Ovary (tissue), 9 donors: ENCODE results near the gene CD8B. TPM values are rescaled to one million over a fixed set of nuclear protein-coding genes. Genes with fewer than 3 reads are reported as not detected.

Source experiments
- DNase-seq, 5 donors: peaks; one replicate each; pipeline ENCODE4 v3.0.0-alpha.2; 2019 to 2020
- H3K27ac ChIP-seq, 2 donors: fragments of 200-600 bp; one replicate each; pipeline versions ENCODE4 v1.5.1 to v1.8.0; 2019 to 2022
- H3K27me3 ChIP-seq: fragments of 200-600 bp; one replicate; pipeline ENCODE4 v1.8.0; 2022
- H3K36me3 ChIP-seq: fragments of 200-600 bp; sonication (generic); one replicate; pipeline ENCODE4 v1.5.1; 2019
- H3K4me1 ChIP-seq: one replicate; pipeline ENCODE4 v1.8.1; 2013; ENCODE audit warnings: mild to moderate bottlenecking, moderate library complexity; ENCODE audit not compliant: insufficient read depth
- H3K4me3 ChIP-seq: fragments of 200-600 bp; sonication (generic); one replicate; pipeline ENCODE4 v1.5.1; 2017
- H3K9me3 ChIP-seq, 2 donors: fragments of 200-600 bp in 1 of 2; sonication (generic) in 1 of 2; one replicate each; pipeline versions ENCODE4 v1.5.1 to v1.8.1; 2013 to 2019; ENCODE audit warnings: mild to moderate bottlenecking in 1 of 2, moderate library complexity in 1 of 2
- EP300 ChIP-seq: sonication (generic); formaldehyde crosslinking; IDR thresholded peaks from one replicate; pipeline ENCODE4 v1.6.1; 2017; ENCODE audit warnings: antibody characterized with exemption
- POLR2A ChIP-seq: fragments of 450-650 bp; IDR thresholded peaks from one replicate; pipeline ENCODE4 v1.6.1; 2017; ENCODE audit warnings: antibody characterized with exemption, mild to moderate bottlenecking, moderate library complexity
- WGBS, 3 donors: extraction: QIAGEN DNeasy Blood & Tissue Kit in 1 of 3; methylation state at CpG; one replicate each; pipeline versions ENCODE4 v1.1.5 to v1.1.7; 2013 to 2017; 5-methylcytosine and 5-hydroxymethylcytosine counted together
- intact Hi-C, 4 donors: fragments of 100-400 bp; cut with DNase I; formaldehyde crosslinking; loops; one replicate each; pipeline versions ENCODE4 v1.11.0 to v1.15.1; 2022 to 2023
- polyA plus RNA-seq, 2 donors: library from polyadenylated mRNA; stranded (reverse); fragments of 200-250 nt in 1 of 2; fragments of 350-450 nt in 1 of 2; fragmentation: Illumina TruSeq in 1 of 2; extraction: RNeasy Lipid Tissue Mini Kit (QIAGEN cat#74804) in 1 of 2; gene quantifications; one replicate each; pipeline ENCODE4 v1.2.3, GENCODE V29; 2013 to 2014
- total RNA-seq, 7 donors: library from RNA; depleted of rRNA in 2 of 7; stranded (reverse); fragments of >200 nt in 2 of 7; fragmentation: NEBNext Ultra II Directional in 3 of 7; extraction: Animal tissue kit (Norgen Biotek cat#: 25700) in 3 of 7; gene quantifications; one replicate each; pipeline versions ENCODE4 v1.1.0 to v1.2.4, GENCODE V29; 2016 to 2023
- TF ChIP-seq, protein P1 (sequence below), 3 donors: fragments of 450-650 bp in 2 of 3; fragments of 200-600 bp in 1 of 3; IDR thresholded peaks; one replicate each; pipeline versions ENCODE4 v1.5.1 to v1.8.0; 2016 to 2022; ENCODE audit warnings: antibody characterized with exemption in 3 of 3, mild to moderate bottlenecking in 1 of 3
- donor health status: DM: no; HTN: no; CAD: no; lungs with moderate emphysema.
- donor health status: DM: no; HTN: no; CAD: no.
- donor health status: Bipolar disorder and iron deficiency.
- donor health status: DM: yes; HTN: yes; CAD: no.
- donor health status: DM: no; HTN: no; CAD: no.
- donor health status: DM: yes; HTN: yes; CAD: no.

CD8B gene
- total and polyA plus RNA-seq, 9 donors, result 0.22 to 3.2 (median 0.50) TPM; not detected in 1

DNA sequence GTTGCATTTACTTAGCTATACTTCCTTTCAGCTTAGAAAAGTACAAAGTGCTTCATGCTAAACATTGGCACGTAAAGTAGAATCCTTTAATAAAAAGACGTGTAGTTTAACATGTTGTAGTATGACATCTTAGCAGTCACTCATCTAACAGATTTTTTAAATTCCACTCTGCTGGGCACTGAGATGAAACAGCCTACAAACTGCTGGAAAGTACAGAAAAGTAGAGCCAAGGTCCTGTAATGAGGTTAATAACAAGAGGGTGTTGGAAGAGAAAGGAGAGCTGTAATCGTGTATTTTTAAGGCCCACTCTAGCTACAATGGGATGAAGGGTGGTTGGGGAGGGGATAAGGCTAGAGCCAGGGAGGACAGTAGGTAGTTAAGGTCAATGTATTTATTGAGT lies 81.7 kb downstream of the CD8B start:
- Histone ChIP-seq H3K27ac (no peak overlapping the region), H3K27me3 (no peaks in the 10 kb centered on the region), H3K4me3 (no peak overlapping the region), H3K4me1 (no peaks in the 10 kb centered on the region), H3K9me3 (no peaks in the 10 kb centered on the region), H3K36me3 (no peaks in the 10 kb centered on the region)
- no peak for DNase-seq
- TF ChIP-seq EP300, result no peak
- TF ChIP-seq, protein P1, sequence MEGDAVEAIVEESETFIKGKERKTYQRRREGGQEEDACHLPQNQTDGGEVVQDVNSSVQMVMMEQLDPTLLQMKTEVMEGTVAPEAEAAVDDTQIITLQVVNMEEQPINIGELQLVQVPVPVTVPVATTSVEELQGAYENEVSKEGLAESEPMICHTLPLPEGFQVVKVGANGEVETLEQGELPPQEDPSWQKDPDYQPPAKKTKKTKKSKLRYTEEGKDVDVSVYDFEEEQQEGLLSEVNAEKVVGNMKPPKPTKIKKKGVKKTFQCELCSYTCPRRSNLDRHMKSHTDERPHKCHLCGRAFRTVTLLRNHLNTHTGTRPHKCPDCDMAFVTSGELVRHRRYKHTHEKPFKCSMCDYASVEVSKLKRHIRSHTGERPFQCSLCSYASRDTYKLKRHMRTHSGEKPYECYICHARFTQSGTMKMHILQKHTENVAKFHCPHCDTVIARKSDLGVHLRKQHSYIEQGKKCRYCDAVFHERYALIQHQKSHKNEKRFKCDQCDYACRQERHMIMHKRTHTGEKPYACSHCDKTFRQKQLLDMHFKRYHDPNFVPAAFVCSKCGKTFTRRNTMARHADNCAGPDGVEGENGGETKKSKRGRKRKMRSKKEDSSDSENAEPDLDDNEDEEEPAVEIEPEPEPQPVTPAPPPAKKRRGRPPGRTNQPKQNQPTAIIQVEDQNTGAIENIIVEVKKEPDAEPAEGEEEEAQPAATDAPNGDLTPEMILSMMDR (IDR thresholded peaks at IDR 0.05), result no peak
- no peak for TF ChIP-seq POLR2A
- 55 to 64% (median 60%) methylated on average over 3 of the region's 3 CpGs for WGBS, 3 donors
- intact Hi-C loops, result no loop called here

- Histone ChIP-seq H3K4me3 (no peak overlapping the region), H3K36me3 (no peaks in the 10 kb centered on the region), H3K4me1 (no peaks in the 10 kb centered on the region), H3K9me3 (no peaks in the 10 kb centered on the region), H3K27ac (no peak overlapping the region), H3K27me3 (no peaks in the 10 kb centered on the region)
- no peak for TF ChIP-seq POLR2A
- no peak for TF ChIP-seq EP300
- TF ChIP-seq, protein P1 (IDR thresholded peaks at IDR 0.05), result no peak
- intact Hi-C loops, result no loop called here
- whole genome bisulfite sequencing, 3 donors, result 15 to 26% (median 21%) methylated on average over 2 of the region's 2 CpGs
- DNase-seq, result no peak
These were observed 82.7 kb downstream of the CD8B start for GRCh38 chr2:86778957-86779356.

- Histone ChIP-seq H3K4me3 (no peak overlapping the region), H3K9me3 (no peaks in the 10 kb centered on the region), H3K27me3 (no peaks in the 10 kb centered on the region), H3K36me3 (no peaks in the 10 kb centered on the region), H3K27ac (no peak overlapping the region), H3K4me1 (no peaks in the 10 kb centered on the region)
- intact Hi-C loops, result no loop called here
- TF ChIP-seq POLR2A (no peak), EP300 (no peak)
- TF ChIP-seq, protein P1 (IDR thresholded peaks at IDR 0.05), result no peak
- 93 to 94% (median 94%) methylated on average over 7 of the region's 7 CpGs for WGBS, 3 donors
- no peak for DNase-seq
These were observed 85.2 kb downstream of the CD8B start for GRCh38 chr2:86776532-86776931.

- Histone ChIP-seq H3K36me3 (no peaks in the 10 kb centered on the region), H3K27me3 (no peaks in the 10 kb centered on the region), H3K4me3 (no peak overlapping the region), H3K4me1 (no peaks in the 10 kb centered on the region), H3K27ac (no peak overlapping the region), H3K9me3 (no peaks in the 10 kb centered on the region)
- intact Hi-C loops, result no loop called here
- TF ChIP-seq POLR2A (no peak), EP300 (no peak)
- TF ChIP-seq, protein P1 (IDR thresholded peaks at IDR 0.05), result no peak
- 49 to 51% (median 50%) methylated on average over 4 of the region's 4 CpGs for WGBS, 3 donors
- no peak for DNase-seq
These were observed 86.3 kb downstream of the CD8B start for GRCh38 chr2:86775338-86775737.

DNA sequence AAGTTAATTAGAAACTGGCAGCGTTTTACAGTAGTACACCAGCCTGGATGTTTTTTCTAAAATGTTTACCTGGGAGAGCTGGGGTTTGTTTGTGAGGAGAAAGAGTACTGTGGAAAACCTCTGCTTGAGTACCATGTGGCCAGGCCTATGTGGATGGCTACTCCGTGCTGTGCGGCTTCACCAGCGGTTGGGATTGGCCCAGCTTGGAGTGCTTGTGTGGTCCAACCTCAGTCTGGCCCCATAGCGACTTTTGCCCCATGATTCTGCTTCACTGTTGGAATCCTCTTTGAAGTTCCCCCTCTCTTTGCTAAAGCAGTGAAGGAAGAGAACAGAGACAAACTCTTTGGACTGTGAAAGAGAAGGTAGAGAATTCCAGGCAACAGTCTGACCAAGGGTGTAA lies 86.8 kb downstream of the CD8B start:
- 73 to 75% (median 74%) methylated on average over 5 of the region's 5 CpGs for WGBS, 3 donors
- H3K9me3 ChIP-seq, result no peaks in the 10 kb centered on the region
- H3K27ac ChIP-seq, result no peak overlapping the region
- H3K27me3 ChIP-seq, result no peaks in the 10 kb centered on the region
- no peak overlapping the region for H3K4me3 ChIP-seq
- no peaks in the 10 kb centered on the region for H3K4me1 ChIP-seq
- intact Hi-C loops, result no loop called here
- no peak for DNase-seq
- no peaks in the 10 kb centered on the region for H3K36me3 ChIP-seq
- no peak for TF ChIP-seq POLR2A
- TF ChIP-seq, protein P1 (IDR thresholded peaks at IDR 0.05), result no peak
- TF ChIP-seq EP300, result no peak
